Gastroesophageal sphincter (tissue), 4 donors: ENCODE data around the gene SMARCE1. TPM values are rescaled to one million over a fixed set of nuclear protein-coding genes. Genes with fewer than 3 reads are reported as not detected.
A peak's percentile ranks its signal among the peaks of the same experiment; 100 is the strongest.

Experiments used
- ATAC-seq: fragments of 150-250 bp; one replicate; pipeline ENCODE4 v1.9.1; 2016; ENCODE audit warnings: mild to moderate bottlenecking, moderate library complexity
- H3K27ac ChIP-seq, 4 donors: fragments of 200-600 bp; sonication (generic) in 3 of 4; 1 replicate in 3 of 4; 2 replicates in 1 of 4; pipeline ENCODE4 v1.5.1; 2016 to 2019
- H3K27me3 ChIP-seq: fragments of 200-600 bp; sonication (generic); one replicate; pipeline ENCODE4 v1.5.1; 2019
- H3K36me3 ChIP-seq, 2 donors: fragments of 200-600 bp; sonication (generic); one replicate each; pipeline ENCODE4 v1.5.1; 2019; ENCODE audit warnings: control low read depth in 1 of 2
- H3K4me1 ChIP-seq, 3 donors: fragments of 200-600 bp; sonication (generic); 1 replicate in 2 of 3; 2 replicates in 1 of 3; pipeline ENCODE4 v1.5.1; 2016 to 2019; ENCODE audit warnings: control low read depth in 2 of 3
- H3K4me3 ChIP-seq, 2 donors: fragments of 200-600 bp; sonication (generic); one replicate each; pipeline ENCODE4 v1.5.1; 2019; ENCODE audit warnings: mild to moderate bottlenecking in 1 of 2, moderate library complexity in 1 of 2
- H3K9me3 ChIP-seq, 3 donors: fragments of 200-600 bp; sonication (generic); one replicate each; pipeline ENCODE4 v1.5.1; 2017 to 2019; ENCODE audit warnings: control low read depth in 2 of 3
- EP300 ChIP-seq: sonication (generic); formaldehyde crosslinking; IDR thresholded peaks from one replicate; pipeline ENCODE4 v1.6.1; 2017; ENCODE audit warnings: antibody characterized with exemption, mild to moderate bottlenecking
- POLR2A ChIP-seq, 2 donors: fragments of 450-650 bp; IDR thresholded peaks; one replicate each; pipeline ENCODE4 v1.6.1; 2017; ENCODE audit warnings: antibody characterized with exemption in 2 of 2, mild to moderate bottlenecking in 2 of 2, moderate library complexity in 1 of 2
- POLR2AphosphoS5 ChIP-seq: sonication (generic); formaldehyde crosslinking; IDR thresholded peaks from one replicate; pipeline ENCODE4 v1.6.1; 2017; ENCODE audit warnings: antibody characterized with exemption
- WGBS, 2 donors: methylation state at CpG; one replicate each; pipeline ENCODE4 v1.1.5; 2018; ENCODE audit warnings: low coverage in 1 of 2; 5-methylcytosine and 5-hydroxymethylcytosine counted together
- total RNA-seq, 4 donors: library from RNA; depleted of rRNA; stranded (reverse); fragments of >200 nt; gene quantifications; one replicate each; pipeline ENCODE4 v1.1.0, GENCODE V29; 2016
- TF ChIP-seq, protein P1 (sequence below), 4 experiments: fragments of 200-600 bp in 2 of 4; fragments of 450-650 bp in 2 of 4; sonication (generic) in 1 of 4; IDR thresholded peaks; one replicate each; pipeline ENCODE4 v1.5.1; 2017 to 2019; ENCODE audit warnings: antibody characterized with exemption in 4 of 4, mild to moderate bottlenecking in 2 of 4, moderate library complexity in 2 of 4

Gene SMARCE1
- total RNA-seq, 4 donors from 2014 or later = 102 to 131 (median 109) TPM

DNA sequence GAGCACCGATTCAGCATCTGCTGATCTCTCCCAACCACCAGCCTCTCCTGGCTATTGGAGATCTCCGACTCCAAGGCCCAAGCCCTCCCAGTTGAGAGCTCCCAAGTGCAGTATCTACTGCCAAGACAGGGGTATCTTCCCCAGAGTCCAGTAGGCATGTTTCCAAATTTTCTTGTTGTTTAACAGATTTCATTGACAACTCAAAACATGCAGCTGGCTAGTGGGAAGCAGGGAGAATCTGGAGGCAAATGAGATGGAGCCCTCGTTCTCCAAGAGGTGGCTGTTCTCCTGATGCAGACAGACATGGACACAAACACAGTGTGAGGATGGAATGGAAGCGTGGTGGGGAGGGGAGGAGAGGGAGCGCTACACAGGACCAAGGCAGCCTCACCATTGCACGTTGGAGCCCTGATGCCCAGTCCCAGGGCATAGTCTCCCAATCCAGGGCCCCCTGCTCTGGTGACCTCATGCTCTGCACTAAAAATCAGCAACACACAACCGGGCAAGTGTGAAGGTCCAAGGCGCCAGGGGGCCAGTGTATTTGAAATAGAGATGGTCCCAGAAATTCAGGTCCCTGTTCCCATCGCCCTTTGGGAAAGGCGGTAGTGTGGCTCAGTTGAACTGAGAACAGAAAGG lies 31.7 kb downstream of the SMARCE1 start:
- no peaks in the 10 kb centered on the region for H3K36me3 ChIP-seq
- TF ChIP-seq POLR2A (IDR thresholded peaks at IDR 0.05) = no peak
- TF ChIP-seq POLR2AphosphoS5 = no peak
- TF ChIP-seq, protein P1, sequence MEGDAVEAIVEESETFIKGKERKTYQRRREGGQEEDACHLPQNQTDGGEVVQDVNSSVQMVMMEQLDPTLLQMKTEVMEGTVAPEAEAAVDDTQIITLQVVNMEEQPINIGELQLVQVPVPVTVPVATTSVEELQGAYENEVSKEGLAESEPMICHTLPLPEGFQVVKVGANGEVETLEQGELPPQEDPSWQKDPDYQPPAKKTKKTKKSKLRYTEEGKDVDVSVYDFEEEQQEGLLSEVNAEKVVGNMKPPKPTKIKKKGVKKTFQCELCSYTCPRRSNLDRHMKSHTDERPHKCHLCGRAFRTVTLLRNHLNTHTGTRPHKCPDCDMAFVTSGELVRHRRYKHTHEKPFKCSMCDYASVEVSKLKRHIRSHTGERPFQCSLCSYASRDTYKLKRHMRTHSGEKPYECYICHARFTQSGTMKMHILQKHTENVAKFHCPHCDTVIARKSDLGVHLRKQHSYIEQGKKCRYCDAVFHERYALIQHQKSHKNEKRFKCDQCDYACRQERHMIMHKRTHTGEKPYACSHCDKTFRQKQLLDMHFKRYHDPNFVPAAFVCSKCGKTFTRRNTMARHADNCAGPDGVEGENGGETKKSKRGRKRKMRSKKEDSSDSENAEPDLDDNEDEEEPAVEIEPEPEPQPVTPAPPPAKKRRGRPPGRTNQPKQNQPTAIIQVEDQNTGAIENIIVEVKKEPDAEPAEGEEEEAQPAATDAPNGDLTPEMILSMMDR (IDR thresholded peaks at IDR 0.05) = no peak
- no peak for TF ChIP-seq EP300
- no peak overlapping the region for H3K4me3 ChIP-seq
- peak overlapping the region in 1 of 4 donors; percentile 54 for H3K27ac ChIP-seq
- no peak for ATAC-seq
- H3K27me3 ChIP-seq = peaks cover 63% of the 10 kb centered on the region
- peaks cover 0 to 33% (median 0%) of the 10 kb centered on the region in 3 donors for H3K4me1 ChIP-seq
- no peaks in the 10 kb centered on the region for H3K9me3 ChIP-seq
- 33 to 80% methylated on average over 1 to 3 of the region's 10 CpGs for WGBS, 2 donors

DNA sequence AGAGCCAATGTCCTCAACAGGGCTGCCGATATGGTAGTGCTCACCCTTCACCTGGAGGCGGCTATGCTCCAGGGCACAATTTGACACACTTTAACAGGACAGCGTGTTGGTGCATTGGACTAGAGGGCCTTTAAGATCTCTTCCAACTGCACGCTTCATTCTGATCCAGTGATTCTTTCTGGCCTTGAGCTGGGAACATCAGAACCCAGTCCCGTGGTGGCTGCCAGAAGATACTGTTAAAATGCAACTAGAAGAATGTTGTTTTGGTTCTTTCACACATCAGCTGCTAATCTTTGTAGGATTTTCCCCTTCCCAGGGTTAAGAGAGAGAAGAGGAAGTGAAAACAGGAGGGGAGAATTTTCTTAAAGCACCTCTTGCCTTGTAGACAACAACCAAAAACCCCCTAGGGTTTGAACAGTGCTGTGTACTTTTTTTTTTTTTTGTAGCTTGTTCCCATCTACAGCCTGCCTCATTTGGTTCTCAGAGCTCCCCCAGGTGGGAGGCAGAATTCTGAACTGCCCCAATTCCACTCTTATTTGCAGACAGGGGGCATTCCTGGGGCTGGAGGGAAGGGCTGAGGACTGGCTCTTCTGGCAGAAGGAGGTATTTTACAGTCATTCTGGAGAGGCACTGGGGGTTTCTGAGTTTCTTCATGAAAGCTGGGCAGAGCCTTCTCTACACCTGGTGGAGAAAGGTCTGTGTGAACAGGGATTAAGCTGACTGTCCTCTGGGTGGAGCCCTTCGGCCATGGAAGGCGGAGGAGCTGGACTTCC lies 32.4 kb downstream of the SMARCE1 start:
- 49 to 73% methylated on average over 4 to 5 of the region's 7 CpGs for WGBS, 2 donors
- Histone ChIP-seq H3K27me3 (peaks cover 63% of the 10 kb centered on the region), H3K4me1 (peaks cover 0 to 28% (median 0%) of the 10 kb centered on the region in 3 donors), H3K4me3 (no peak overlapping the region), H3K36me3 (no peaks in the 10 kb centered on the region), H3K9me3 (no peaks in the 10 kb centered on the region), H3K27ac (no peak overlapping the region)
- no peak for ATAC-seq
- TF ChIP-seq, protein P1 (IDR thresholded peaks at IDR 0.05) = peak in 2 of 4 experiments; percentile 27 to 46
- no peak for TF ChIP-seq POLR2A (IDR thresholded peaks at IDR 0.05)

- H3K36me3 ChIP-seq = no peaks in the 10 kb centered on the region
- H3K4me1 ChIP-seq = peaks cover 0 to 21% (median 0%) of the 10 kb centered on the region in 3 donors
- no peaks in the 10 kb centered on the region for H3K9me3 ChIP-seq
- WGBS, 2 donors = 91% methylated on average over 7 of the region's 13 CpGs; no CpG with 5 or more reads in 1 of the 2 donors
- H3K27me3 ChIP-seq = peaks cover 60% of the 10 kb centered on the region
- no peak overlapping the region for H3K4me3 ChIP-seq
- no peak overlapping the region for H3K27ac ChIP-seq
- ATAC-seq = no peak
- TF ChIP-seq POLR2AphosphoS5 (no peak), POLR2A (IDR thresholded peaks at IDR 0.05) (no peak), EP300 (no peak)
- TF ChIP-seq, protein P1 (IDR thresholded peaks at IDR 0.05) = no peak
Measured at GRCh38 chr17:40614431-40615067, 33.1 kb downstream of the SMARCE1 start.

DNA sequence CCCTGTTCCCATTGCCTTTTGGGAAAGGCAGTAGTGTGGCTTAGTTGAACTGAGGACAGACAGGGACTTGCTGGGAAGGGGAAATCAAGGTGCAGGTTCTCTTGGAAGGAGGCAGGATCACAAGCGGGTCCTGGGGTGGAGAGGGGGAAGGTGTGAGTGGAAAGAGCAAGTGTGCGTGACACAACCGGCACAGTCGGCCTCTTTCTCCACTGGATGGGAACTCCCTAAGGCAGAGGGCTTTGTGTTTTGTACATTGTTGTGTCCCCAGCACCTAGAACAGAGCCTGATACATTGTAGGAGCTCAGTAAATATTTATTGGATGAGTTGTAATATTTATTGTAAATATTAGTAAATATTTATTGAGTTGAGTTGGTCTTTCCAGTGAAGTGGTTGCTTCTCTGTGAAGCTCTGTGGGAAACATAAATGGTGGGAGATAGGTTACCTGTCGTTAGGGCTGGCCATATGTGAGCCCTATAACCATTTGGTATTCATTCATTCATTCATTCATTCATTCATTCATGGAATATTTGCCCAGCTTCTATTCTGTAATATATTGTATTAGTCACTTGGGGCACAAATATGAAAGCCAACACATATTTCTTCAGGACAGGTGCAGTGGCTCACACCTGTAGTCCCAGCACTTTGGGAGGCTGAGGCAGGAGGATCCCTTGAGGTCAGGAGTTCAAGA lies 34.0 kb downstream of the SMARCE1 start:
- no peak for TF ChIP-seq EP300
- TF ChIP-seq, protein P1 (IDR thresholded peaks at IDR 0.05) = no peak
- TF ChIP-seq POLR2A (IDR thresholded peaks at IDR 0.05) = no peak
- no peak overlapping the region for H3K27ac ChIP-seq
- no peaks in the 10 kb centered on the region for H3K9me3 ChIP-seq
- peaks cover 53% of the 10 kb centered on the region for H3K27me3 ChIP-seq
- 85 to 89% methylated on average over 5 of the region's 5 CpGs for WGBS, 2 donors
- H3K4me1 ChIP-seq = peaks cover 0 to 14% (median 0%) of the 10 kb centered on the region in 3 donors
- no peak for ATAC-seq
- no peaks in the 10 kb centered on the region for H3K36me3 ChIP-seq
- no peak overlapping the region for H3K4me3 ChIP-seq
